ENCODE measurements around the gene APBA1.

APBA1 gene

GRCh38 chr9:69460012-69460411, 212.2 kb downstream of the APBA1 start:
- no peak overlapping the region for H3K27ac ChIP-seq
- ChIA-PET CTCF (no interaction called here), POLR2A (ENCODE audit: low non-redundant PET) (interaction anchor here (0.7 kb wide), 1 partner anchor 34 kb away, joined by 6 read pairs; no protein-coding TSS in a partner anchor)
- no peak for DNase-seq (ENCODE audit: low spot score)
- TF ChIP-seq CTCF (conservative IDR thresholded peaks at IDR 0.05; ENCODE audit: low read depth), result no peak

GRCh38 chr9:69458176-69458575, 214.0 kb downstream of the APBA1 start:
- ChIA-PET CTCF (no interaction called here), POLR2A (ENCODE audit: low non-redundant PET) (no interaction called here)
- no peak for DNase-seq (ENCODE audit: low spot score)
- H3K27ac ChIP-seq, result no peak overlapping the region
- TF ChIP-seq CTCF (conservative IDR thresholded peaks at IDR 0.05; ENCODE audit: low read depth), result no peak

GRCh38 chr9:69456201-69456600, 216.0 kb downstream of the APBA1 start:
- POLR2A ChIA-PET (ENCODE audit: low non-redundant PET), result no interaction called here
- H3K27ac ChIP-seq, result no peak overlapping the region

GRCh38 chr9:69455311-69455710, 216.9 kb downstream of the APBA1 start:
- DNase-seq (ENCODE audit: low spot score), result no peak
- ChIA-PET CTCF (interaction anchor here (1.3 kb wide), 1 partner anchor 33 kb away, joined by 5 read pairs; no protein-coding TSS in a partner anchor), POLR2A (ENCODE audit: low non-redundant PET) (no interaction called here)
- no peak for TF ChIP-seq CTCF (conservative IDR thresholded peaks at IDR 0.05; ENCODE audit: low read depth)
- H3K27ac ChIP-seq, result no peak overlapping the region

More at GRCh38 chr9:69456201-69456600, 216.0 kb downstream of the APBA1 start:
- CTCF ChIA-PET, result no interaction called here
- DNase-seq (ENCODE audit: low spot score), result no peak
- TF ChIP-seq CTCF (conservative IDR thresholded peaks at IDR 0.05; ENCODE audit: low read depth), result no peak

- ChIA-PET CTCF (interaction anchor here (1.3 kb wide), 1 partner anchor 32 kb away, joined by 5 read pairs; no protein-coding TSS in a partner anchor), POLR2A (ENCODE audit: low non-redundant PET) (no interaction called here)
- H3K27ac ChIP-seq, result no peak overlapping the region
- no peak for DNase-seq (ENCODE audit: low spot score)
- no peak for TF ChIP-seq CTCF (conservative IDR thresholded peaks at IDR 0.05; ENCODE audit: low read depth)
Observed at GRCh38 chr9:69454321-69454720, 217.8 kb downstream of the APBA1 start.

- POLR2A ChIA-PET (ENCODE audit: low non-redundant PET), result no interaction called here
- no peak overlapping the region for H3K27ac ChIP-seq
- TF ChIP-seq CTCF (conservative IDR thresholded peaks at IDR 0.05; ENCODE audit: low read depth), result no peak
- CTCF ChIA-PET, result no interaction called here
- DNase-seq (ENCODE audit: low spot score), result no peak
Observed at GRCh38 chr9:69453746-69454145, 218.4 kb downstream of the APBA1 start.
